ENCODE results near the gene EPO.

GRCh38 chr7:100693312-100694097 is 26.8 kb upstream of the EPO start:
- TF ChIP-seq CTCF (IDR thresholded peaks at IDR 0.05; ENCODE audit: low read depth, low read length, poor library complexity, severe bottlenecking) (no peak), EZH2phosphoT487 (IDR thresholded peaks at IDR 0.05; ENCODE audit: borderline replicate concordance, low read length) (no peak)

All from DOHH2 (cell line).